ENCODE data around the gene KCNK13. TPM values are rescaled to one million over a fixed set of nuclear protein-coding genes. Genes with fewer than 3 reads are reported as not detected.

KCNK13 gene
- total RNA-seq, 1 donor from 2014 or later: not detected

GRCh38 chr14:90161129-90161528, 99.3 kb downstream of the KCNK13 start:
- peaks cover 43% of the 10 kb centered on the region for H3K27me3 Mint-ChIP-seq (ENCODE audit: low read depth)
- H3K27ac Mint-ChIP-seq (ENCODE audit: unreplicated experiment): no peak overlapping the region
- no peaks in the 10 kb centered on the region for H3K4me1 Mint-ChIP-seq (ENCODE audit: low read depth)
- H3K36me3 Mint-ChIP-seq (ENCODE audit: low read depth): no peaks in the 10 kb centered on the region
- H3K4me3 Mint-ChIP-seq (ENCODE audit: unreplicated experiment): no peak overlapping the region
- peaks cover 7% of the 10 kb centered on the region for H3K9me3 Mint-ChIP-seq (ENCODE audit: low read depth)
- TF ChIP-seq CTCF (IDR thresholded peaks at IDR 0.05): no peak
- DNase-seq (ENCODE audit: low spot score): no peak

- H3K4me3 Mint-ChIP-seq (ENCODE audit: unreplicated experiment): no peak overlapping the region
- H3K4me1 Mint-ChIP-seq (ENCODE audit: low read depth): no peaks in the 10 kb centered on the region
- DNase-seq (ENCODE audit: low spot score): no peak
- H3K27ac Mint-ChIP-seq (ENCODE audit: unreplicated experiment): no peak overlapping the region
- H3K36me3 Mint-ChIP-seq (ENCODE audit: low read depth): no peaks in the 10 kb centered on the region
- peaks cover 7% of the 10 kb centered on the region for H3K9me3 Mint-ChIP-seq (ENCODE audit: low read depth)
- no peak for TF ChIP-seq CTCF (IDR thresholded peaks at IDR 0.05)
- H3K27me3 Mint-ChIP-seq (ENCODE audit: low read depth): peaks cover 42% of the 10 kb centered on the region
Measured at GRCh38 chr14:90168425-90169105, 106.8 kb downstream of the KCNK13 start.

- Mint-ChIP-seq H3K27ac (ENCODE audit: unreplicated experiment) (no peak overlapping the region), H3K36me3 (ENCODE audit: low read depth) (no peaks in the 10 kb centered on the region)
Measured at GRCh38 chr14:90175631-90176030, 113.8 kb downstream of the KCNK13 start.

GRCh38 chr14:90177539-90178189, 115.9 kb downstream of the KCNK13 start:
- TF ChIP-seq CTCF (IDR thresholded peaks at IDR 0.05): no peak
- H3K27me3 Mint-ChIP-seq (ENCODE audit: low read depth): peaks cover 10% of the 10 kb centered on the region
- H3K36me3 Mint-ChIP-seq (ENCODE audit: low read depth): no peaks in the 10 kb centered on the region
- no peak for DNase-seq (ENCODE audit: low spot score)
- no peak overlapping the region for H3K27ac Mint-ChIP-seq (ENCODE audit: unreplicated experiment)
- peaks cover 7% of the 10 kb centered on the region for H3K9me3 Mint-ChIP-seq (ENCODE audit: low read depth)
- H3K4me1 Mint-ChIP-seq (ENCODE audit: low read depth): no peaks in the 10 kb centered on the region
- no peak overlapping the region for H3K4me3 Mint-ChIP-seq (ENCODE audit: unreplicated experiment)

More at GRCh38 chr14:90175631-90176030, 113.8 kb downstream of the KCNK13 start:
- Mint-ChIP-seq H3K9me3 (ENCODE audit: low read depth) (peaks cover 7% of the 10 kb centered on the region), H3K4me3 (ENCODE audit: unreplicated experiment) (no peak overlapping the region), H3K4me1 (ENCODE audit: low read depth) (no peaks in the 10 kb centered on the region), H3K27me3 (ENCODE audit: low read depth) (peaks cover 4% of the 10 kb centered on the region)
- TF ChIP-seq CTCF (IDR thresholded peaks at IDR 0.05): no peak
- no peak for DNase-seq (ENCODE audit: low spot score)

GRCh38 chr14:90179357-90179756, 117.6 kb downstream of the KCNK13 start:
- Mint-ChIP-seq H3K4me3 (ENCODE audit: unreplicated experiment) (no peak overlapping the region), H3K9me3 (ENCODE audit: low read depth) (peaks cover 3% of the 10 kb centered on the region), H3K27me3 (ENCODE audit: low read depth) (peaks cover 22% of the 10 kb centered on the region), H3K36me3 (ENCODE audit: low read depth) (no peaks in the 10 kb centered on the region), H3K4me1 (ENCODE audit: low read depth) (no peaks in the 10 kb centered on the region), H3K27ac (ENCODE audit: unreplicated experiment) (no peak overlapping the region)
- no peak for TF ChIP-seq CTCF (IDR thresholded peaks at IDR 0.05)
- DNase-seq (ENCODE audit: low spot score): no peak
